Superior temporal gyrus (tissue), 1 donor: Measurements from ENCODE around the gene STH.
"Not testable (repeated sequence)": the region's sequence is repeated elsewhere in the genome, so short reads cannot be mapped to it uniquely, and the experiment has no call there.

ENCODE experiments used
- DNase-seq: peaks from one replicate; pipeline ENCODE4 v3.0.0-alpha.2; 2016; ENCODE audit errors: extremely low spot score

The STH gene

DNA sequence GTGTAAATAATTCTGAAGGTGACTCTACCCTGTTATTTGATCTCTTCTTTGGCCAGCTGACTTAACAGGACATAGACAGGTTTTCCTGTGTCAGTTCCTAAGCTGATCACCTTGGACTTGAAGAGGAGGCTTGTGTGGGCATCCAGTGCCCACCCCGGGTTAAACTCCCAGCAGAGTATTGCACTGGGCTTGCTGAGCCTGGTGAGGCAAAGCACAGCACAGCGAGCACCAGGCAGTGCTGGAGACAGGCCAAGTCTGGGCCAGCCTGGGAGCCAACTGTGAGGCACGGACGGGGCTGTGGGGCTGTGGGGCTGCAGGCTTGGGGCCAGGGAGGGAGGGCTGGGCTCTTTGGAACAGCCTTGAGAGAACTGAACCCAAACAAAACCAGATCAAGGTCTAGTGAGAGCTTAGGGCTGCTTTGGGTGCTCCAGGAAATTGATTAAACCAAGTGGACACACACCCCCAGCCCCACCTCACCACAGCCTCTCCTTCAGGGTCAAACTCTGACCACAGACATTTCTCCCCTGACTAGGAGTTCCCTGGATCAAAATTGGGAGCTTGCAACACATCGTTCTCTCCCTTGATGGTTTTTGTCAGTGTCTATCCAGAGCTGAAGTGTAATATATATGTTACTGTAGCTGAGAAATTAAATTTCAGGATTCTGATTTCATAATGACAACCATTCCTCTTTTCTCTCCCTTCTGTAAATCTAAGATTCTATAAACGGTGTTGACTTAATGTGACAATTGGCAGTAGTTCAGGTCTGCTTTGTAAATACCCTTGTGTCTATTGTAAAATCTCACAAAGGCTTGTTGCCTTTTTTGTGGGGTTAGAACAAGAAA lies 5.1 kb downstream of the STH start:
- DNase-seq = peak; percentile 86

DNA sequence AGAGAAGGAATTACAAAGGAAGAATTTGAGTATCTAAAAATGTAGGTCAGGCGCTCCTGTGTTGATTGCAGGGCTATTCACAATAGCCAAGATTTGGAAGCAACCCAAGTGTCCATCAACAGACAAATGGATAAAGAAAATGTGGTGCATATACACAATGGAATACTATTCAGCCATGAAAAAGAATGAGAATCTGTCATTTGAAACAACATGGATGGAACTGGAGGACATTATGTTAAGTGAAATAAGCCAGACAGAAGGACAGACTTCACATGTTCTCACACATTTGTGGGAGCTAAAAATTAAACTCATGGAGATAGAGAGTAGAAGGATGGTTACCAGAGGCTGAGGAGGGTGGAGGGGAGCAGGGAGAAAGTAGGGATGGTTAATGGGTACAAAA lies 7.0 kb downstream of the STH start:
- DNase-seq = not testable (repeated sequence)

DNA sequence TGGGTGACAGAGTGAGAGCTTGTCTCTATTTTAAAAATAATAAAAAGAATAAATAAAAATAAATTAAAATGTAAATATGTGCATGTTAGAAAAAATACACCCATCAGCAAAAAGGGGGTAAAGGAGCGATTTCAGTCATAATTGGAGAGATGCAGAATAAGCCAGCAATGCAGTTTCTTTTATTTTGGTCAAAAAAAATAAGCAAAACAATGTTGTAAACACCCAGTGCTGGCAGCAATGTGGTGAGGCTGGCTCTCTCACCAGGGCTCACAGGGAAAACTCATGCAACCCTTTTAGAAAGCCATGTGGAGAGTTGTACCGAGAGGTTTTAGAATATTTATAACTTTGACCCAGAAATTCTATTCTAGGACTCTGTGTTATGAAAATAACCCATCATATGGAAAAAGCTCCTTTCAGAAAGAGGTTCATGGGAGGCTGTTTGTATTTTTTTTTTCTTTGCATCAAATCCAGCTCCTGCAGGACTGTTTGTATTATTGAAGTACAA lies 8.5 kb downstream of the STH start:
- peak; percentile 66 for DNase-seq

DNA sequence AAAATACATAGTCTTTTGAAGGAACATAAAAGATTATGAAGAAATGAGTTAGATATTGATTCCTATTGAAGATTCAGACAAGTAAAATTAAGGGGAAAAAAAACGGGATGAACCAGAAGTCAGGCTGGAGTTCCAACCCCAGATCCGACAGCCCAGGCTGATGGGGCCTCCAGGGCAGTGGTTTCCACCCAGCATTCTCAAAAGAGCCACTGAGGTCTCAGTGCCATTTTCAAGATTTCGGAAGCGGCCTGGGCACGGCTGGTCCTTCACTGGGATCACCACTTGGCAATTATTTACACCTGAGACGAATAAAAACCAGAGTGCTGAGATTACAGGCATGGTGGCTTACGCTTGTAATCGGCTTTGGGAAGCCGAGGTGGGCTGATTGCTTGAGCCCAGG lies 9.5 kb downstream of the STH start:
- no peak for DNase-seq

DNA sequence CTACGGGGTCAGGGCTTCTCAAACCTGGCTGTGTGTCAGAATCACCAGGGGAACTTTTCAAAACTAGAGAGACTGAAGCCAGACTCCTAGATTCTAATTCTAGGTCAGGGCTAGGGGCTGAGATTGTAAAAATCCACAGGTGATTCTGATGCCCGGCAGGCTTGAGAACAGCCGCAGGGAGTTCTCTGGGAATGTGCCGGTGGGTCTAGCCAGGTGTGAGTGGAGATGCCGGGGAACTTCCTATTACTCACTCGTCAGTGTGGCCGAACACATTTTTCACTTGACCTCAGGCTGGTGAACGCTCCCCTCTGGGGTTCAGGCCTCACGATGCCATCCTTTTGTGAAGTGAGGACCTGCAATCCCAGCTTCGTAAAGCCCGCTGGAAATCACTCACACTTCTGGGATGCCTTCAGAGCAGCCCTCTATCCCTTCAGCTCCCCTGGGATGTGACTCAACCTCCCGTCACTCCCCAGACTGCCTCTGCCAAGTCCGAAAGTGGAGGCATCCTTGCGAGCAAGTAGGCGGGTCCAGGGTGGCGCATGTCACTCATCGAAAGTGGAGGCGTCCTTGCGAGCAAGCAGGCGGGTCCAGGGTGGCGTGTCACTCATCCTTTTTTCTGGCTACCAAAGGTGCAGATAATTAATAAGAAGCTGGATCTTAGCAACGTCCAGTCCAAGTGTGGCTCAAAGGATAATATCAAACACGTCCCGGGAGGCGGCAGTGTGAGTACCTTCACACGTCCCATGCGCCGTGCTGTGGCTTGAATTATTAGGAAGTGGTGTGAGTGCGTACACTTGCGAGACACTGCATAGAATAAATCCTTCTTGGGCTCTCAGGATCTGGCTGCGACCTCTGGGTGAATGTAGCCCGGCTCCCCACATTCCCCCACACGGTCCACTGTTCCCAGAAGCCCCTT lies 10.9 kb downstream of the STH start:
- DNase-seq = no peak

DNA sequence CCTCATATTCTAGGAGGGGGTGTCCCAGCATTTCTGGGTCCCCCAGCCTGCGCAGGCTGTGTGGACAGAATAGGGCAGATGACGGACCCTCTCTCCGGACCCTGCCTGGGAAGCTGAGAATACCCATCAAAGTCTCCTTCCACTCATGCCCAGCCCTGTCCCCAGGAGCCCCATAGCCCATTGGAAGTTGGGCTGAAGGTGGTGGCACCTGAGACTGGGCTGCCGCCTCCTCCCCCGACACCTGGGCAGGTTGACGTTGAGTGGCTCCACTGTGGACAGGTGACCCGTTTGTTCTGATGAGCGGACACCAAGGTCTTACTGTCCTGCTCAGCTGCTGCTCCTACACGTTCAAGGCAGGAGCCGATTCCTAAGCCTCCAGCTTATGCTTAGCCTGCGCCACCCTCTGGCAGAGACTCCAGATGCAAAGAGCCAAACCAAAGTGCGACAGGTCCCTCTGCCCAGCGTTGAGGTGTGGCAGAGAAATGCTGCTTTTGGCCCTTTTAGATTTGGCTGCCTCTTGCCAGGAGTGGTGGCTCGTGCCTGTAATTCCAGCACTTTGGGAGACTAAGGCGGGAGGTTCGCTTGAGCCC lies 11.6 kb downstream of the STH start:
- DNase-seq = no peak

DNA sequence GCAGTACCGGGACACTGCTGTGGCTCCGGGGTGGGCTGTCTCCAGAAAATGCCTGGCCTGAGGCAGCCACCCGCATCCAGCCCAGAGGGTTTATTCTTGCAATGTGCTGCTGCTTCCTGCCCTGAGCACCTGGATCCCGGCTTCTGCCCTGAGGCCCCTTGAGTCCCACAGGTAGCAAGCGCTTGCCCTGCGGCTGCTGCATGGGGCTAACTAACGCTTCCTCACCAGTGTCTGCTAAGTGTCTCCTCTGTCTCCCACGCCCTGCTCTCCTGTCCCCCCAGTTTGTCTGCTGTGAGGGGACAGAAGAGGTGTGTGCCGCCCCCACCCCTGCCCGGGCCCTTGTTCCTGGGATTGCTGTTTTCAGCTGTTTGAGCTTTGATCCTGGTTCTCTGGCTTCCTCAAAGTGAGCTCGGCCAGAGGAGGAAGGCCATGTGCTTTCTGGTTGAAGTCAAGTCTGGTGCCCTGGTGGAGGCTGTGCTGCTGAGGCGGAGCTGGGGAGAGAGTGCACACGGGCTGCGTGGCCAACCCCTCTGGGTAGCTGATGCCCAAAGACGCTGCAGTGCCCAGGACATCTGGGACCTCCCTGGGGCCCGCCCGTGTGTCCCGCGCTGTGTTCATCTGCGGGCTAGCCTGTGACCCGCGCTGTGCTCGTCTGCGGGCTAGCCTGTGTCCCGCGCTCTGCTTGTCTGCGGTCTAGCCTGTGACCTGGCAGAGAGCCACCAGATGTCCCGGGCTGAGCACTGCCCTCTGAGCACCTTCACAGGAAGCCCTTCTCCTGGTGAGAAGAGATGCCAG lies 12.9 kb downstream of the STH start:
- no peak for DNase-seq

DNA sequence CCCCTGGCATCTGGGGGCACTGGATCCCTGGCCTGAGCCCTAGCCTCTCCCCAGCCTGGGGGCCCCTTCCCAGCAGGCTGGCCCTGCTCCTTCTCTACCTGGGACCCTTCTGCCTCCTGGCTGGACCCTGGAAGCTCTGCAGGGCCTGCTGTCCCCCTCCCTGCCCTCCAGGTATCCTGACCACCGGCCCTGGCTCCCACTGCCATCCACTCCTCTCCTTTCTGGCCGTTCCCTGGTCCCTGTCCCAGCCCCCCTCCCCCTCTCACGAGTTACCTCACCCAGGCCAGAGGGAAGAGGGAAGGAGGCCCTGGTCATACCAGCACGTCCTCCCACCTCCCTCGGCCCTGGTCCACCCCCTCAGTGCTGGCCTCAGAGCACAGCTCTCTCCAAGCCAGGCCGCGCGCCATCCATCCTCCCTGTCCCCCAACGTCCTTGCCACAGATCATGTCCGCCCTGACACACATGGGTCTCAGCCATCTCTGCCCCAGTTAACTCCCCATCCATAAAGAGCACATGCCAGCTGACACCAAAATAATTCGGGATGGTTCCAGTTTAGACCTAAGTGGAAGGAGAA lies 13.5 kb downstream of the STH start:
- no peak for DNase-seq

DNA sequence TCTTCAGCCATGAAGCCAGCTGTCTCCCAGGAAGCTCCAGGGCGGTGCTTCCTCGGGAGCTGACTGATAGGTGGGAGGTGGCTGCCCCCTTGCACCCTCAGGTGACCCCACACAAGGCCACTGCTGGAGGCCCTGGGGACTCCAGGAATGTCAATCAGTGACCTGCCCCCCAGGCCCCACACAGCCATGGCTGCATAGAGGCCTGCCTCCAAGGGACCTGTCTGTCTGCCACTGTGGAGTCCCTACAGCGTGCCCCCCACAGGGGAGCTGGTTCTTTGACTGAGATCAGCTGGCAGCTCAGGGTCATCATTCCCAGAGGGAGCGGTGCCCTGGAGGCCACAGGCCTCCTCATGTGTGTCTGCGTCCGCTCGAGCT lies 14.1 kb downstream of the STH start:
- no peak for DNase-seq

DNA sequence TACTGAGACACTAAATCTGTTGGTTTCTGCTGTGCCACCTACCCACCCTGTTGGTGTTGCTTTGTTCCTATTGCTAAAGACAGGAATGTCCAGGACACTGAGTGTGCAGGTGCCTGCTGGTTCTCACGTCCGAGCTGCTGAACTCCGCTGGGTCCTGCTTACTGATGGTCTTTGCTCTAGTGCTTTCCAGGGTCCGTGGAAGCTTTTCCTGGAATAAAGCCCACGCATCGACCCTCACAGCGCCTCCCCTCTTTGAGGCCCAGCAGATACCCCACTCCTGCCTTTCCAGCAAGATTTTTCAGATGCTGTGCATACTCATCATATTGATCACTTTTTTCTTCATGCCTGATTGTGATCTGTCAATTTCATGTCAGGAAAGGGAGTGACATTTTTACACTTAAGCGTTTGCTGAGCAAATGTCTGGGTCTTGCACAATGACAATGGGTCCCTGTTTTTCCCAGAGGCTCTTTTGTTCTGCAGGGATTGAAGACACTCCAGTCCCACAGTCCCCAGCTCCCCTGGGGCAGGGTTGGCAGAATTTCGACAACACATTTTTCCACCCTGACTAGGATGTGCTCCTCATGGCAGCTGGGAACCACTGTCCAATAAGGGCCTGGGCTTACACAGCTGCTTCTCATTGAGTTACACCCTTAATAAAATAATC lies 14.6 kb downstream of the STH start:
- DNase-seq = peak; percentile 58

DNA sequence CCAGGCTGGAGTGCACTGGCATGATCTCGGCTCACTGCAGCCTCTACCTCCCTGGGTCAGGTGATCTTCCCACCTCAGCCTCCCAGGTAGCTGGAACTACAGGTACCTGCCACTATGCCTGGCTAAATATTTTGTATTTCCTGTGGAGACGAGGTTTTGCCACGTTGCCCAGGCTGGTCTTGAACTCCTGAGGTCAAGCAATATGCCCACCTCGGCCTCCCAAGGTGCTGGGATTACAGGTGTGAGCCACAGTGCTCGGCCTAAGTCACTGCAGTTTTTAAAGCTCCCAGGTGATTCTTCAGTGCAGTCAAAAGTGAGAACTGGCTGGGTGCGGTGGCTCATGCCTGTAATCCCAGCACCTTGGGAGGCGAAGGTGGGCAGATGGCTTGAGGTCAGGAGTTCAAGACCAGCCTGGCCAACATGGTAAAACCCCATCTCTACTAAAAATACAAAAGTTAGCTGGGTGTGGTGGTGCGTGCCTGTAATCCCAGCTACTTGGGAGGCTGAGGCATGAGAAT lies 20.4 kb downstream of the STH start:
- not testable (repeated sequence) for DNase-seq

DNA sequence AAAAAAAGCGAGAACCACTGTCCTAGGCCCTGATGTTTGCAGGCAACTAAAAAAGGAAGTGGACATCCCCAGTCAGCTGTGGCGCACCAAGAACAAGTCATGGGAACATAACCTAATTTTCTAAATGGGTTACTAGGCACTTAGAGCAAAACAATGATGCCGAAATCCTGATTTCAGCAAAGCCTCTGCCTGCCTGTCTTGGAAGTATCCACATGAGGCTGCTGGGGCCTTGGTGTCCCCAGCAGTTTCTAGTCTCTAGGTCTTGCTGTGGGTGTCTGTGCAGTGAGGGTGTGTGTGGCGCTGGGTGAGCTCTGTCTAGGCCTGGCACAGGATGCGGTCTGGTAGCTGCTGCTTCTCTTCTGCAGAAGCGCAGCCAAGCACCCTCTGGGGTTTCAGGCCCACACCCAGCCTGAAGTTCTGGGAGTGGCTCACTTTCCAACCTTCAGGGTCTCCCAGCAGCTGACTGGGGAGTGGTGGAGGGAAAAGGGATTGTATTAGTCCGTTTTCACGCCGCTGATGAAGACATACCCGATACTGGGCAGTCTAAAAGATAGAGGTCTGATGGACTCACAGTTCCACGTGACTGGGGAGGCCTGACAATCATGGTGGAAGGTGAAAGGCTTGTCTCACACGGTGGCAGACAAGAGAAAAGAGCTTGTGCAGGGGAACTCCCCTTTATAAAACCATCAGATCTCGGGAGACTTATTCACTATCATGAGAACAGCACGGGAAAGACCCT lies 21.1 kb downstream of the STH start:
- DNase-seq = no peak

DNA sequence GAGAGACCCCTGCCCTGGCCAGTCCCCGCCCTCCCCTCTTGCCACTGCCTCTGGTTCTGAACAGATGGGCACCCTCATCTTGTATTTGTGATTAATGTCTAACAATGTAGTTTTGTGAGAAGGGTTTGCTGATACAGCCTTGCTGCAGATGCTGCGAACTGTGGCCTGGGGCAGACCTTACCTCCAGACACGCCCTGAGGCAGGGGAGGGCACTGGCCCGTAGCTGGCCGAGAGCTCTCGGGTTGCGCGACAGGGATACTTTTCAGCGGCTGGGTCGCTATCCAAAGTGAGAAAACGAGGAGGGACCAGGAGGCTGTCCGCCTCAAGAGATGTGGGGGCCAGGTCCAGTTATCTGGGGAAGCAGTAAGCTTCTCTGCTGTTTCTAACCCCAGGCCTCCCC lies 21.9 kb downstream of the STH start:
- no peak for DNase-seq

DNA sequence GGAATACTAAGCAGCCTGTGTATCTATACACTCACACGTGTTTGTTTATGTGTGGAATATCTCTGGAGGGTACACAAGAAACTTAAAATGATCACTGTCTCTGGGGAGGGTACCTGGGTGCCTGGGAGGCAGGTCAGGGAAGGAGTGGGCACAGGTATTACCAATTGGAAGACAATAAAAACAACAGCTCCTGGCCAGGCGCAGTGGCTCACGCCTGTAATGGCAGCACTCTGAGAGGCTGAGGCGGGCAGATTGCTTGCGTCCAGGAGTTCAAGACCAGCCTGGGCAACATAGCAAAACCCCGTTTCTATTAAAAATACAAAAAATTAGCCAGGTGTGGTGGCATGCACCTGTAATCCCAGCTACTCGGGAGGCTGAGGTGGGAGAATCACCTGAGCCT lies 24.3 kb downstream of the STH start:
- DNase-seq = not testable (repeated sequence)

DNA sequence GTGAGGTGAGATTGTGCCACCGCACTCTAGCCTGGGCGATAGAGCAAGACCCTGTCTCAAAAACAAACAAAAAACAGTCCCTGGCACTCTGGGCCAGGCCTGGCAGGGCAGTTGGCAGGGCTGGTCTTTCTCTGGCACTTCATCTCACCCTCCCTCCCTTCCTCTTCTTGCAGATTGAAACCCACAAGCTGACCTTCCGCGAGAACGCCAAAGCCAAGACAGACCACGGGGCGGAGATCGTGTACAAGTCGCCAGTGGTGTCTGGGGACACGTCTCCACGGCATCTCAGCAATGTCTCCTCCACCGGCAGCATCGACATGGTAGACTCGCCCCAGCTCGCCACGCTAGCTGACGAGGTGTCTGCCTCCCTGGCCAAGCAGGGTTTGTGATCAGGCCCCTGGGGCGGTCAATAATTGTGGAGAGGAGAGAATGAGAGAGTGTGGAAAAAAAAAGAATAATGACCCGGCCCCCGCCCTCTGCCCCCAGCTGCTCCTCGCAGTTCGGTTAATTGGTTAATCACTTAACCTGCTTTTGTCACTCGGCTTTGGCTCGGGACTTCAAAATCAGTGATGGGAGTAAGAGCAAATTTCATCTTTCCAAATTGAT lies 24.8 kb downstream of the STH start:
- no peak for DNase-seq

DNA sequence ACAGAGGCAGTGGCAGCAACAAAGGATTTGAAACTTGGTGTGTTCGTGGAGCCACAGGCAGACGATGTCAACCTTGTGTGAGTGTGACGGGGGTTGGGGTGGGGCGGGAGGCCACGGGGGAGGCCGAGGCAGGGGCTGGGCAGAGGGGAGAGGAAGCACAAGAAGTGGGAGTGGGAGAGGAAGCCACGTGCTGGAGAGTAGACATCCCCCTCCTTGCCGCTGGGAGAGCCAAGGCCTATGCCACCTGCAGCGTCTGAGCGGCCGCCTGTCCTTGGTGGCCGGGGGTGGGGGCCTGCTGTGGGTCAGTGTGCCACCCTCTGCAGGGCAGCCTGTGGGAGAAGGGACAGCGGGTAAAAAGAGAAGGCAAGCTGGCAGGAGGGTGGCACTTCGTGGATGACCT lies 25.5 kb downstream of the STH start:
- DNase-seq = no peak

DNA sequence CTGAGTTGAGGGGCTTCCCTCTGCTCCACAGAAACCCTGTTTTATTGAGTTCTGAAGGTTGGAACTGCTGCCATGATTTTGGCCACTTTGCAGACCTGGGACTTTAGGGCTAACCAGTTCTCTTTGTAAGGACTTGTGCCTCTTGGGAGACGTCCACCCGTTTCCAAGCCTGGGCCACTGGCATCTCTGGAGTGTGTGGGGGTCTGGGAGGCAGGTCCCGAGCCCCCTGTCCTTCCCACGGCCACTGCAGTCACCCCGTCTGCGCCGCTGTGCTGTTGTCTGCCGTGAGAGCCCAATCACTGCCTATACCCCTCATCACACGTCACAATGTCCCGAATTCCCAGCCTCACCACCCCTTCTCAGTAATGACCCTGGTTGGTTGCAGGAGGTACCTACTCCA lies 26.0 kb downstream of the STH start:
- no peak for DNase-seq

DNA sequence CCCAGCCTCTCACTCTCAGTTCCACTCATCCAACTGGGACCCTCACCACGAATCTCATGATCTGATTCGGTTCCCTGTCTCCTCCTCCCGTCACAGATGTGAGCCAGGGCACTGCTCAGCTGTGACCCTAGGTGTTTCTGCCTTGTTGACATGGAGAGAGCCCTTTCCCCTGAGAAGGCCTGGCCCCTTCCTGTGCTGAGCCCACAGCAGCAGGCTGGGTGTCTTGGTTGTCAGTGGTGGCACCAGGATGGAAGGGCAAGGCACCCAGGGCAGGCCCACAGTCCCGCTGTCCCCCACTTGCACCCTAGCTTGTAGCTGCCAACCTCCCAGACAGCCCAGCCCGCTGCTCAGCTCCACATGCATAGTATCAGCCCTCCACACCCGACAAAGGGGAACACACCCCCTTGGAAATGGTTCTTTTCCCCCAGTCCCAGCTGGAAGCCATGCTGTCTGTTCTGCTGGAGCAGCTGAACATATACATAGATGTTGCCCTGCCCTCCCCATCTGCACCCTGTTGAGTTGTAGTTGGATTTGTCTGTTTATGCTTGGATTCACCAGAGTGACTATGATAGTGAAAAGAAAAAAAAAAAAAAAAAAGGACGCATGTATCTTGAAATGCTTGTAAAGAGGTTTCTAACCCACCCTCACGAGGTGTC lies 26.6 kb downstream of the STH start:
- no peak for DNase-seq
